Eye (tissue), 1 donor: ENCODE measurements around the gene ITGBL1.

Source experiments
- DNase-seq: peaks from one replicate; pipeline ENCODE4 v3.0.0-alpha.2; 2015

The ITGBL1 gene

GRCh38 chr13:101451641-101452040, 834 bp upstream of the ITGBL1 start:
- no peak for DNase-seq

GRCh38 chr13:101453784-101454201, 1.3 kb downstream of the ITGBL1 start:
- DNase-seq: peak; percentile 8

GRCh38 chr13:101454767-101455166, 2.3 kb downstream of the ITGBL1 start:
- no peak for DNase-seq

GRCh38 chr13:101455863-101456262, 3.4 kb downstream of the ITGBL1 start:
- DNase-seq: peak; percentile 15

- DNase-seq: no peak
Measured at GRCh38 chr13:101457176-101457575, 4.7 kb downstream of the ITGBL1 start.

- DNase-seq: no peak
Measured at GRCh38 chr13:101465877-101466276, 13.4 kb downstream of the ITGBL1 start.

- DNase-seq: no peak
Measured at GRCh38 chr13:101467415-101467814, 14.9 kb downstream of the ITGBL1 start.

GRCh38 chr13:101473458-101473857, 21.0 kb downstream of the ITGBL1 start:
- DNase-seq: no peak

GRCh38 chr13:101474419-101474957, 22.0 kb downstream of the ITGBL1 start:
- peak; percentile 57 for DNase-seq

GRCh38 chr13:101475536-101475935, 23.1 kb downstream of the ITGBL1 start:
- DNase-seq: no peak

- no peak for DNase-seq
Measured at GRCh38 chr13:101481421-101481820, 28.9 kb downstream of the ITGBL1 start.

- DNase-seq: no peak
Measured at GRCh38 chr13:101486708-101487437, 34.4 kb downstream of the ITGBL1 start.

- DNase-seq: no peak
Measured at GRCh38 chr13:101487438-101487830, 35.0 kb downstream of the ITGBL1 start.

GRCh38 chr13:101488734-101489133, 36.3 kb downstream of the ITGBL1 start:
- DNase-seq: no peak

GRCh38 chr13:101489643-101490405, 37.3 kb downstream of the ITGBL1 start:
- no peak for DNase-seq

- DNase-seq: peak; percentile 17
Measured at GRCh38 chr13:101490406-101491015, 38.0 kb downstream of the ITGBL1 start.

- no peak for DNase-seq
Measured at GRCh38 chr13:101492251-101492910, 39.9 kb downstream of the ITGBL1 start.

GRCh38 chr13:101493541-101493940, 41.1 kb downstream of the ITGBL1 start:
- DNase-seq: no peak

GRCh38 chr13:101499406-101499805, 46.9 kb downstream of the ITGBL1 start:
- DNase-seq: no peak

GRCh38 chr13:101502618-101503017, 50.1 kb downstream of the ITGBL1 start:
- DNase-seq: no peak

- no peak for DNase-seq
Measured at GRCh38 chr13:101511161-101511560, 58.7 kb downstream of the ITGBL1 start.

- no peak for DNase-seq
Measured at GRCh38 chr13:101511766-101512165, 59.3 kb downstream of the ITGBL1 start.

- DNase-seq: no peak
Measured at GRCh38 chr13:101512650-101513049, 60.2 kb downstream of the ITGBL1 start.
